Activated T-helper 1 cell treated with Interleukin-2 at 50 U/mL for 16 hours (primary cell): ENCODE data around the gene FAM240B.

Source experiments
- DNase-seq: peaks from one replicate; pipeline ENCODE4 v3.0.0-alpha.2; 2020; ENCODE audit warnings: low read depth

FAM240B gene

DNA sequence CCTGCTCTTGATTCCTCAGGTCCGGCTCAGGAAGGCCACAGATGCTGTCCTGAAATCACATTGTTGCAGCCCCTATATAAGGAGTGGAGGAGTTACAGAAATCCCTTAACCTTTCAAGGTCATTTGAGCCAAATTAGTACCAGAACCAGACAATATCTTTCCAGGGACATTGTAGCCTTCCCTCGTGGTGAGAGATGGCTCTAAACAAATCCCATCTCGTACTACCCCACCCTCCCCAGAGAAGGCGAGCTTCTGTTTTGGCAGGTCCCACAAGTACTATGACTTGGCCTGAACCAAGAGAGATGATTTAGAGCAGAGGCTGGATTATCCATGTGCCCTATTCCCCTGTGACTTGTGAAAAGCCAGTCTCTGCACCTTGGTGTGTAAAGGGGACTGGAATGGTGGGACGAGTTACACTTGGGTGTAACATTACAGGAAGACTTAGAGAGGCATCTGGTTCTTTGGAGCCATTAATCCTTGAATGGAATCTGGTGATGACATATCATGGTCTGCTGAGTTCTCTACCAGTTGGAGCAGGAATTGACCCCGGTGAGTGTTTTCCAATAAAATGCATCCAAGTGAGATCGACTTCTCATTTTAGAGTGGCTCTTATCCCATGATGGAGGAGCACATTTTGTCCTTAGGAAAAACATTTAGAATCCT lies at the start of gene FAM240B:
TSS of gene FAM240B (minus strand) at position 51 of the 663 bp plus-strand sequence. CDS start 16,134 bp downstream, outside the sequence.
- no peak for DNase-seq

DNA sequence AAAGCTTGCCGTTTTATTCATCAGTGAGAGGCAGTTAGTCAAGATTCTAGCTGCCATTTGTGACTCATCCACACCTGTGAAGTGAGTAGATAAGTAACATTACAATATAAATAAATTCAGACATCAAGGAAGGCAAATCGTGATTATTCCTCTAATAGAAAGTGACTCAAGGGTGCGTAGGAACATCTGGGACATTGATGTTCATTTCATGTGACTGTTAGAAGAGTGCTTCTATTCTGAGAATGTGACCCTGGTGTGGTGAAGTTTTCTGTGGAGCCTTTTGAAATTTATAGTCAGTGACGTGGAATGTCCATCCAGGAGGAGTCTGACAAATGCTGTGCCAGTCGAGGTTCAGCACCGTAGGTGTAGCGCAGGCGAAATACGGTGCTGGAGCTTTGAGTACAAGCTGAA lies 48.4 kb upstream of the FAM240B start:
- DNase-seq: no peak

DNA sequence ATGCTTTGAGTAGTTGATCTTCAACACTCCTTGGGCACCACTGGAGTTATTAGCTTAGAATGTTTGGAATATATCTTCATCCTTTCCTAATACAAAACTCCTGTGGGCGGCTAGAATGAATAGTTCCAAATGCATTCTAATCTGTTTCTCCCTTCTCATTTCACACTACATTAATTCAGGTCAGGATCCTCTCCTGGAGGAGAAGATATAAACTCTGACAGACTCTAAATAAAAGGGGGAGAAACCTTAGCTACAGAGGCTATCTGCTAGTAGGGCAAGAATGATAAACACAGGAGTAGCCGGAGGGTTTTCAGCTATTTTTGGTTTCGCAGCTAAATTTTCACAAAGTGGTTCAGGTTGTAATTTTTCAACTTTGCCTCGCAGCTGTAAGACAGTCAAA lies 45.2 kb upstream of the FAM240B start:
- DNase-seq: no peak

DNA sequence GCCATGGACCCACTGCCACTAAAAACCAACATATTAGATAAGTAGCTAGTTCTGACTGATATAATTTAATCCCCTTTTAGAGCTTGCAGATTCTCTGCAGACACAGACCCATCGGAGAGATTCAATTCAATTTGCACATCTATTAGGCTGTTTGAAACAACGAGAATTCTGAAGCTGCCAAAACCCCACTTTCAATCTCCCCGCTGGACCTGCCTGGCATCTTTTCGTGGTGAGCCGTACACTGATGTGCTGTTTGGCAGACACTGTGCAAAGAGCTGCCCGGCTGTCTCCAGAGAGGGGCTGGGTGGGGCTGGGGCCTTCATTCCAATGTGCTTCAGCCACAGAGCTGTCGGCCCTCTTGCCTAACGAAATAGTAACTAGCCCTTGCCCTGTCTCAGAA lies 42.1 kb upstream of the FAM240B start:
- no peak for DNase-seq

DNA sequence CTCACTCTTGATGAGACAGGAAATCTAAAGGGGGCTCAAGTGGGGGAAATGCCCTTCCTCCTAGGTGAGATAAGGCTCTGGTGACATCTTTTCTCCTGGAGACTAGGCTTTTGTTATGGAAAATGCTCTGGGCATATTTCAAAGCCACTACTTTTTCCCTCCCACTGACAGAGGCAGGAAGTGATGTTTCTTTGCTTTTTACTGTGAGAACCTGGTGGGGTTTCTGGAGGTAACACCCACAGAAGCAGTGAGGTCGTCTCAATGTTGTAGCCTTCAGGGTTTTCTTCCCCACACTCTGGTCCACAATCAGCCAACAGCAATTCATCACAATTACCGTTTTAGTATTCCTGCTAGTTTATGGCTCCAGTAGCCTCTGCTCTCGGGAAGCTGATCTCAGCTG lies 41.4 kb upstream of the FAM240B start:
- no peak for DNase-seq

DNA sequence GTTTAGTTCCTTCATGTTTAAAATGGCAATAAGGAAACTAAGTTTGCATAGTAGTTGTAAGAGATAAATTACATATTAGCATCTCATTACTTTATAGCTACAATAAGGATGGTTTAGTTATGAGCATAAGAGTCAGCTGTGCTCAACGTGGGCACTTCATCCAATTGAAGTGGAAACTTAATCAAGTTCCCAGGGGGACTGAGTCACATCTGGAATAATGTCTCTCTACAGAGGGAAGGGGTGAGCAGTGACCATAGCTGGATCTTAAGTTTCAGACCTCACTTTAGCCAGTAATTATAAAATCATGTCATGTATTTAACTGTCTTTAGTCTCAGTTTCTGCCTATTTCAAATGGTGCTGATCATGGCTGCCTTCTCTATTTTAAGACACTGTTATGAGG lies 36.8 kb upstream of the FAM240B start:
- no peak for DNase-seq

DNA sequence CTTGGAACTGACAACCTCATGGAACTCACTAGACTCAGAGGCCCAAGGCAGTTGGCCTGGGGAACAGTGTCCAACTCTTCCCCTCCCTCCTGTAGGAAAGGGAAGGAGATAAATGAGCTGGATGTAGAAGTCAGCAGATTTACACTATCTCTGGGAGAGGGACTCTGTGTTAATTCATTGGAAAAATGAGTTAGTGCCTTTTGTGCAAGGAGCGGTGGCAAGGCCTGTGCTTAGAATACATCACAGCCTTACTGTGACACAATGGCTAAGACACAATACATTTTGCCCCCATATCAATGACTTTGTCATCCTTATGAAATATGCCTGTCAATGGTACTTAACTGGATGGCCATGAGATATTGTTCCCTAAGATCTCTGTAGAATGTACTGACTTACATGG lies 28.0 kb upstream of the FAM240B start:
- no peak for DNase-seq

DNA sequence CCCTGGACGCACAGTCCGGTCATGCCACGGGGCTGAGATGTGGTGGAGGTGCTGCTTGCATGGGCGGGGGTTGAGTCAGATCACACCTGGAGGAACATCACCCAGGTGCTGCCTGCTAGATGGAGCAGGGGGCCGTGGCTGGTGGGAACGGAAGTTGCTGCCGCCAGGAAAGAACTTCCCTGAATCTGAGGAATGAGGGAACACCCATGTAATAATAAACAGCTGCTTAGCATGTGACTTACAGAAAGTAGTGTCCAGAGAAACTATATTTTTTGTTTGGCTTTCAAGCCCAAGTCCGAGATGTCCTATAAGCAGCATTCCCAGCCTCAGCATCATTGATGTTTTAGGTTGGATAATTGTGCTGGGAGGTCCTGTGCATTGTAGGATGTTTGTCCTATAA lies 27.1 kb upstream of the FAM240B start:
- no peak for DNase-seq

DNA sequence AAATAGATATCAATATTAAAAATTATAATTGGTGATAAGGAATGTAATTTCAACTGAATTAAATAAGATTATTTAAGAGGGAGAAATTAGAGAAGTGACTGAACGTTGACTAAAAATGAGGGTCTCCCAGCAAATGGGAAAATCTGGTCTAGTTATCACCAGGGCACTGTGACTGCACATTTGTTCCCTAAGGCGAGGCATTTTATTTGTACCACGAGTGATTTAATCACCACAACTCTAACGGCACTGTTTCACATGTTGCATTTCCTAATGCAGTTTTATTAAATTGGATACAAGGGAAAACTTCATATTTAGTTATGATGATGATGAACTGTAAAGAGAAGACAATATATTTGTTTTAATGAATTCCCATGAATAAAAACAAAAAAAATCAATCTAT lies 26.4 kb upstream of the FAM240B start:
- DNase-seq: no peak

DNA sequence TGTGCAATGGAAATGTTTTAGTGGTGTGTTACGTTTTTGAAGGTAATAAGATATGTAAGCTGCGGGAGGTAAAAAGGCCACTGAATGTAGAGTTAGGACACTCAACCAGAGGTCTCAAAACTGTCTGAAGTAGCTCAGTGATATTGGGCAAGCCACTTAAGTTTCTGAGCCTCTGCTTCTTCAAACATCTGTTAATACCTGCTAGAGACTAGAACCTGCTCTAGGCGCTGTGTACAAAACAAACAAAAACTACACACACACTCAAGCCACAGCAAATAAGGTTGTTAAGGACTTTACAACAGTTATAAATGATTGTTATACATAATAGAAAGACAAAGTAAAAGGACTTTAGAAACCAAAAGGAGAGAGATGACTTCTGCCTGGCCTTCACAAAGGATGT lies 24.6 kb upstream of the FAM240B start:
- DNase-seq: no peak

DNA sequence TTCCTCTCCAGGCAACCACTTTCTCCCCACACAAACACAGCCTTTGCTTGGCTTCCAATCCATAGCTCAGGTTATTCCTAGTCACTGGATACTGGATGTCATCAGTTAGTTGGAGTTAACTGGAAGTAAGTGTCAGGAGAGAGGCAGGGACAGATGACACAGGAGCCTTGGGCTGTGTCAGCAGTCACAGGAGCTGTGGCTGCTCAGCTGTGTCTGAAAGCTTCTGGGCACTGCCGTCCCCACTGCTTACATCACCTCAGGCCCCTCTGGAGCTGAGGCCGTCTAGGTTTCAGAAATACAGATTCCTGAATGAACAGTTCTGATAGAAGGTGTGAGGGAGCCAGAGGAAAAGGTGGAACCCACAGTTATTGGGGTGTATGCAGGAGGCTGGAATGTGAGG lies 17.3 kb upstream of the FAM240B start:
- DNase-seq: no peak

DNA sequence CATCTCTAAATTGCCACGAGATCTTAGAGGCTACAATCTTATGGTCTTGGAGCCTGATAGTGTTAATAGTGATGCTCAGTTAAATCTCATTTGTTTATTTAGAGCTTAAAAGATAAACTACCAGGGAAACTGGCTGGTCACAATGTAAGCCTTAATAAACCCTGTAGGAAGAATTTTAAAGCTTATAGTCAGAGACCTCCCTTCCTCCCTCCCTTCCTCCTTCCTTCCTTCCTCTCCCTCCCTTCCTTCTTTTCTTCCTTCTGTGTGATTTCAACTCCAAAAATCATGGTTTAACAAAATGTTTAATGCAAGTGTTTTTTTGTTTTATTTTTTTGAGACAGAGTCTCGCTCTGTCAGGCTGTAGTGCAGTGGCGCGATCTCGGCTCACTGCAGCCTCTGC lies 14.9 kb upstream of the FAM240B start:
- no peak for DNase-seq

DNA sequence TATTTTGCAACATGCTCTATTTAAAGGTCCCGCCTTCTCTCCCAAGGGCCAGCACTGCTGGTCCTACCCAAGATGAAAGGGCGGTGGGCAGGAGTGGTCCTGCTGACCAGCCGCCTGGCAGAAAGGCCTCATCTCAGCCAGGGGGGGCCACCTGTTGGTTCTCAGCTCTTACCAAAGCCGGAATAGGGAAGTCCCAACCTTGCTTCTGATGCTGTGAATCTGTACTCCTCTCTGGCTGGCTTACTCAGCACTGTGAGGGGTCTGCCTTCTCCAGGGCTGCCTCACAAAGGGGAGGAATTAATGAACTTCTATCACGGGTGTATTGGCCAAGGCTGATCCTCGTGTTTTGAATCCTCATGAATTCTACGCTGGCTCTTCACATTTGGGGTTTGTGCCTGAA lies 13.6 kb upstream of the FAM240B start:
- DNase-seq: no peak

DNA sequence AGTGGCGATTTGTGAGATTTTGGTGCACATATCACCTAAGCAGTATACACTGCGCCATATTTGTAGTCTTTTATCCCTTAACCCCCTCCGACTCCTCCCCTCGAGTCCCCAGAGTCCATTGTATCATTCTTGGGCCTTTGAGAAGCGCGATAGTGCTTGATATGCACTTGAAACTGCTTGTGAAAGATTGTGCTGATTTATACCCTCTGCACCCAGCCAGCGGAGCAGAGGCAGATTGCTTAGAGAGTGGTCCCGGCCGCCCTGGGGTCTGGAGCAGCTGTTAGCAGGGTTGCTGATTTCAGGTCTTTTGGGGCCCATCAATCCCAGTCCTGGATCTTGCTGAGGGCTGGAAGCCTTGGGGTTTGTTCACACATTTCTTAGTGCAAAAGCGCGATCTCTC lies 13.0 kb upstream of the FAM240B start:
- no peak for DNase-seq

DNA sequence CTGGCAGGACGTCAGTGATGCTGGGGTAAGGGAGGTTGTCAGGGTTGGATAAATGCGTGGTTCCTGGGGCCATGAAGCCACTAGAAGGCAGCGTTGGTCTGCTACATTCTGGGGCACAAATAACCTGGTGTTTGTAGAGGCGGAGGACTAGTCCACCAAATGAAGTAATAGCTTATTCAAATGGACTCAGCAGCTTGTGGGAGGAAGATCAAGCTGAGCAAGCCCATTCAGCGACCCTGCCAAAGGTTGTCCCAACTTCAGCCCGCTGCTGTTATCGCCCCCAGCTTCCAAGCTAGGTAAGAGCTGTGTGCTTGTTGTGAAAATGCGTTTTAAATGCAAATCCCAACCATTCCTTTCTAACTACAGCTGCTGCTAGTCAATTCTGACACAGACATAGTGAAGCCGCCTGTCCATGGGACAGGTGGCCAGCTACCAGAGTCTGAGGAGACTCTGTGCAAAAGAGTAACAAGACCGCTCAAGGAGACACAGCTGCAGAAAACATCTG lies 7.6 kb upstream of the FAM240B start:
- no peak for DNase-seq

DNA sequence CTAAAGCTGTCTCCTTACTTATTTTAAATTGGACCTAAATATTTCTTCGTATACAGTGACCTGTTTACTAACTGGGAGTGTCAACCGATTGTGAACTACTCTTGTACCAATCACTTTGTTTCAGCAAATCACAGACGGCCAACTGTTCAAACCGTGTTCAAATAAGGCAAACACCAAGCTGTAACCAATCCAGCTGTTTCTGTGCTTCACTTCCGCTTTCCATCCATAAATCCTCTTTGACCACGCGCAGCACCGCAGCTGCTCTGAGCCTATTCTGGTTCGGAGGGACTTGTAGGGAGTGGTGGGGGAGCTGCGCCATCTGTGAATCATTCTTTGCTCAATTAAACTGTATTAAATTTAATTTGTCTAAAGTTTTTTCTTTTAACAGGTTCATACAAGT lies 4.8 kb upstream of the FAM240B start:
- DNase-seq: no peak

DNA sequence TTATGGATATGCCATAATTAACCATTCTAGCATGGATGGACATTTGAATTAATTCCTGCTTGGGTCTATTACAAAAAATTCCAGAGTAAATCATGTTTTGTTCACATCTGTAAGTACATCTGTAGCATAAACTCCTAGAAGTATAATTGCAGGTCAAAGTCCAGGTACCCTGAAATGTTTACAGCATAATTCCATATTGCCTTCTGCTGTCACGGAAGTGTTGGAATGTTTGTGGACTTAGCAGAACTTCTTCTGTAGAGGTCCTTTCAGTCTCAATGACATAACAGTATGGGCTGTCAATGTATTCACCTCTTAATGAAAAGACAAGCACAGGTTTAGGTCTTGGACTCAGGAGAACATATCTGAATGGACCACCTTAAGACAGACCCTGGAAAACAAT lies 1.8 kb downstream of the FAM240B start:
- no peak for DNase-seq

DNA sequence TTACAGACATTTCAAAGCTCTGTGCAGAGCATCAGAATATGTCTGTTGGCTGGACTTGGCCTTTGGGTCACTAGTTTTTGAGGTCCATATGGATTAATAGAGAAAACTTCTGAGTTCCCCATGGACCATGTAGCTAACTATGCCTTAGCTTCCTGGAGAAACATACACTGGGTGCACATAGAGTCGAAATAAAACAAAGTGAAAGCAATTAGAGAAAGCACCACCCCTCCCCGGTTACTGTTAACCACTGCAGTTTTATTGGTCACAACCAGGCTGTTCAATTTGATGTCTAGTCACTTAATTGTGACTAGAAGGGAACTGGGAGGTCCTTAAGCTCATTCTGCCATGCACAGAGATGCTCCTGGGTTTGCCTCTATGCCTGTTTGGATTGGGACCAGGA lies 4.2 kb downstream of the FAM240B start:
- no peak for DNase-seq

DNA sequence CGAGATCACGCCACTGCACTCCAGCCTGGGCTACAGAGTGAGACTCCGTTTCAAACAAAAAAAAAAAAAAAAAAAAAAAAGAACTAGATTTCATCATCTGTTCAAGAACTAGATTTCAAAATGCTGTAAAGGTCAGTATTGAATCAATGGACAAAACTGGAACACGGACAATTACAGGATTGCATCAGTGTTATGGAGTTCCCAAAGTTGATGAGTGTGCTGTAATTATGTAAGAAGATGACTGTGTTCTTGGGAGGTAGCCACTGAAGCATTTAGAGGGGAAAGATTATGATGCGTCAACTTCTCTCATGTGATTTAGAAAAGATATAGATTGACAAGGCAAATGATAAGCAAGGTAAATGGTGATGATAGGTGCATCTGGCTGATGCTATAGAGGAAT lies 6.5 kb downstream of the FAM240B start:
- DNase-seq: no peak

DNA sequence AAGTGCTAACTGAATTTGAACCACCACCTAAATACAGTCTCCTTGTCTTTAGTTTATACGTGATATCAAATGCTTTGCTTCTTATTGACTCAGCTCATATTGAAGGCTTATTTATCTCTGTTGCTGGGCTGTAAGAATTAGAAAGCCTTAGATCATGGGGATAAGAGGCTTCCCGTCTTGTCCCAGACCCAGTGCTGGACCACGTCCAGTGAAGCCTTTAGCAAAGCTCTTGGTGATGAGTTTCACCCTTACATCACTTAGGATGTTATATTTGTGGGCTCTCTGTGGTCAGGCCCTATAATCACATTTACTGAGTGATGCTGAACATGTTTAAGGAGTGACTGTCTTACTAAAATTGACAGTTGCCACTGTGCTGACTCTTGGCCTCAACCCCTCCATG lies 11.2 kb downstream of the FAM240B start:
- DNase-seq: no peak

DNA sequence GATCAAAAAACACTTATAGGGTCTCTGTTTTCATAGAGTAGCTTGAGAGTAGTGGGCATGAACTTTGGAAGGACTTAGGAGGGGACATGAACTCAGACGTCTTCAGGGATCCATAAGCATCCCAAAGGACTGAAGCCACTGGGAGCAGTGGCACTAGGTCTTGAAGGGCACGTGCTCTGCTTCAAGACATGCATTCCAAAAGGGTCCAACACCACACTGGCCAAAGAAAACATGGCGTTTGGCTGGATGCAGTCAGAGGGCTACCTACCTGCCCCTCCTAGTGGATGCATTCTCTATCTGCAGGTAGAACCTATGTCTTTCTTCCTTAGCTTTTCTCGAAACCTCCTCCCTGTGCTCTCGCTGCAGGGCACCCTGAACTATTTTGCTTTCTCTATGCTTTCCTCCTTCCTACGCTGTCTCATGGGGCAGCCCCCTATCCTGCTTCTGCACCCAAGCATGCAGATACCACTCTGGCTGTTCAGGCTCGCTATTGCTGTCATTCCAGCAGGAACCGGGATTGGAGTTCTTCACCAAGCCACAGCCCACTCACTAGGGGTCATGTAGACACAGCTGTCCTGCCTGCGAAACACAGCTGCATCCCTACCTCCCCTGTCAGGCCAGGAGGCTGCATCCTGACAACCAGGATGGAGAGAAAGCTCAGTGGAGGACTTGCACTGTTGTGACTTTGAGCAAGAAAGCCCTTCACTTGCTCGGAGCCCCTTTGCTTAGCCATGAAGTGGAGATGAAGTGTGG lies 11.9 kb downstream of the FAM240B start:
- DNase-seq: no peak

DNA sequence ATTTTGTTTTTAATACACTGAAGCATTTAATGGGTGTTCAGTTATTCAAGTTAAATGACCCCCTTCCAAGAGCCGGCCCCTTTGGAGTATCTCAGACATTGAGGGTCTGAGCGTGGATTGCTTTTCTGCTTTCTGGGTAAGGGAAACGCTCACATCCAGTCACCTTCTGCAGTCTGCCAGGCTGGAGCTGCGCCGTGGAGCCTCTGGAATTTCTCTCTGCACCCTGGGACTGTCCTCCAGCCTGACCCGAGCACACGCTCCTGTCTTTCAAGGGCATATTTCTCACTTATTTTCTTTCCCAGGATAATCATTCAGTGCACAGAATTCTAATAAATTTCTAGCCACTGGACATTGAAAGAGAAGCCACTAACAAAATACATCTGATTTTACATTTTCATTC lies 13.4 kb downstream of the FAM240B start:
- no peak for DNase-seq

DNA sequence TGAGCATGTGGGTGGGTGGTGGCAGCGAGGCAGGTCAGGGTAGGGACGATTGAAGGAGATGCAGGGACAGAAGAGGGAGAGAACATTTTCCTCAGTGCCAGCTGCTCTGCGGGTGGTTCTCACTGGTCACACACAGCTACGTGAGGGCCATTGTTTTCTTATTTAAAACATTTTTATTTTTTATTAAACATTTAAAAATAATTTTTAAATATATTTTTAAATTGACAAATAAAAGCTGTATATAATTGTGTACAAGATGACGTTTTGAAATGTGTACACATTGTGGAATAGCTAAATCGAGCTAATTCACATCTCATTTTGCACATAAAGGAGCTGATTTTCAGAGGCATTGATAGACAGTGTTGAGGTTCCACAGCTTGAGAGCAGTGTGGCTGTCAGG lies 14.0 kb downstream of the FAM240B start:
- no peak for DNase-seq

DNA sequence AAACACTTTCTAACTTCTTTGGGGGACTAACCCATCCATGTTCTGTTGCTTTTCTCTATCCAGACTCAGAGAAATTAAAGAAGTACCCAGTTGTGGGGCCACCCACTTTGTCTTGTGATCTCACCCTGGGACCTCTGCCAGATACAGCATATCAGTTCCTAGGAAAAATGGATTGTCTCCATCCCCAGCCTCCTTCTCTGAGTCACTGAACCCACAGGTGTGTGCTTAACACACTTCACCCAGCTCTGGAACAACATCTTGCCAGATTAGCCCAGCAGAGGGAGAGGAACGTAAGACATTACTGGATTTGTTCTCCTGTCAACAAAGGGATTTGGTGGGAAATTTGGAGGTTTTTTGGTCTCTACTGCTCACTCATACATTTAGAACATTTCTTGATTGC lies 19.2 kb downstream of the FAM240B start:
- no peak for DNase-seq
